NCI-H226 (cell line): ENCODE measurements around the gene FASN.

Experiments used
- DNase-seq: peaks from one replicate; pipeline ENCODE4 v3.0.0-alpha.2; 2015

Gene FASN

DNA sequence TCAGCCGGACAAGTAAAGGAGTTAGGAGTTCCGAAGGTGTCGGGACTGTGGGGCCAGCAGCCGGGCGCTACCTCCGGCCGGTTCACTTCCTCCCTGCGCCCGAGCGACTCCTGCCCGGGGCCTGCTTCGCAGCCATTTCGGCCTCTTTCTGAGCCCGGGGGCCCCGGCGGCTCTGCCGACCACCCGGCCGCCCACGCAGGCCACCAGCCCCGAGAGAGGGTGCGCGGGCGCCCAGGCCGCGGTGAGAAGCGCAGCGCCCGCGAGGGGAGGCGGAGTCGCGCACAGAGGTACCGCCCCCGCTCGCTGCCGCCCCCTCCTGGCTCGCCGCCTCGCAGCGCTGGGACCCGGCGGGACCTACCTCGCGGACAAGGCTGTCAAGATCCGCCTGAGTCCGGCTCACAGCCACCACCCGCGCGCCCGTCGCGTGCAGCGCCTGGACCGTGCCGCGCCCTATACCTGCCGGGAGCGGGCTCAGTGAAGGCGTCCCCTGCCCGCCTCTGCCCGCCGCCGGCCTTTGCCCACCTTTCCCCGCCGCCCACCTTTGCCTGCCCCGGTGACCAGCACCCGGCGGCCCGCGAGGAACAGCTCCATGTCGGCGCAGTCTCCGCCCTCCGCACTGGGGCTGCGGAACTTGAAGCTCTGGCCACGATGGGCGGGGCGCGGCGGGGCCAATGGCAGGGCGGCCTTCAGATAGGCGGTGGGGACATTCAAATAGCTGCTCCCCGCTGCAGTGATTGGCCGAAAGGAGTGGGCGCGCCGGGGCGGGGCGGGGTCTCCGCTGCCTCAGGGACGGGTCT, 60.7 kb downstream of the FASN start, which contains the start of gene DCXR:
Gene DCXR (minus strand): TSS at position 606 of the 797 bp plus-strand sequence. CDS start 15 bp downstream, at position 591.
- peak; percentile 94 for DNase-seq

DNA sequence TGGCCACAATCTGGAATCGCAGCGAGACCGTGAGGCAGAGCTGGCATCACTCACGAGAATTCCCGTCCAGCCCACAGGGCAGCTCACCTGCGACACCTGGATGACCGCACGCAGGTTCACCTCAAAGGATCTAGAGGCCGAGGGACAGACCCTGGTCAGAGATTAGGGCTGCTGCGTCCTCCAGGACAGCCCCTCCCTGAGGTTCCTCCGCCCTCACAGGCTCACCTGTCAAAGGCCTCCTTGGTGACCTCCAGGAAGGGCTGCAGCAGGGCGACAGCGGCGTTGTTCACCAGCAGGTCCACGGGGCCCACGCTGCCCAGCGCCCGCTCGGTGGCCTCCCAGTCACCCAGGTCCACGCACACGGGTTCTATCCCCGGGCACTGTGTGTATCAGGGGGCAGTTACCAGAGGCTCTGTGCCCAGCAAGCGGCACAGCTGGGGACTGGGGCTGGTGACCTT, 61.4 kb downstream of the FASN start:
- no peak for DNase-seq

GRCh38 chr17:82035956-82036633, 61.9 kb downstream of the FASN start:
- no peak for DNase-seq

- DNase-seq: no peak
Observed at GRCh38 chr17:82035488-82035887, 62.5 kb downstream of the FASN start.

- no peak for DNase-seq
Observed at GRCh38 chr17:82034371-82035011, 63.5 kb downstream of the FASN start.

DNA sequence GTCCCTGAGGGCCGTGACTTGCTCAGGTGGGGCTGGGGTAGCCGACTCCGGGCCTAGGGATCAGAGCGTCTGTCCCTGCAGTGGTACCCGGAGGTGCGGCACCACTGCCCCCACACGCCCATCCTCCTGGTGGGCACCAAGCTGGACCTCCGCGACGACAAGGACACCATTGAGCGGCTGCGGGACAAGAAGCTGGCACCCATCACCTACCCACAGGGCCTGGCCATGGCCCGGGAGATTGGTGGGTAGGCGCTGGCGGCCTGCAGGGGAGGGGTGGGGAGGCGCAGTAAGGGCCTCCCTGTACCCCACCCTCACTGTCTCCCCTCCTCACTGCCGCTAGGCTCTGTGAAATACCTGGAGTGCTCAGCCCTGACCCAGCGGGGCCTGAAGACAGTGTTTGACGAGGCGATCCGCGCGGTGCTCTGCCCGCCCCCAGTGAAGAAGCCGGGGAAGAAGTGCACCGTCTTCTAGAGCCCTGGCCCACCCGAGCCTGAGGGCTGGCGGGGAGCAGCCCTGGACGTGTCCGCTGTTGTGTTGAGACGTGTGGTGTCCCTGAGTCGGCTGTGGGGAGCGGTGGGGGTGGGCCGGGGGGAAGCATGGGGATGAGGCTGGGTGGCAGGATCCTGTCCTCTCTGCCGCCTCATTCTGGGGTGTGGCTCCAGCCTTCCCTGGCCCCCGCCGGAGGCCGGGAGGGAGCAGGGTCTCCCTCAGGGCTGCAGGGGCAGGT, 64.5 kb downstream of the FASN start:
- DNase-seq: no peak

- DNase-seq: peak; percentile 35
Observed at GRCh38 chr17:82031885-82032627, 66.0 kb downstream of the FASN start.

- DNase-seq: no peak
Observed at GRCh38 chr17:82031303-82031884, 66.6 kb downstream of the FASN start, which contains the start of gene RAC3. RAC3 (plus strand) TSS chr17:82031678; CDS start chr17:82031762, 84 bp downstream.

GRCh38 chr17:82030470-82031302, 67.3 kb downstream of the FASN start:
- peak; percentile 77 for DNase-seq

DNA sequence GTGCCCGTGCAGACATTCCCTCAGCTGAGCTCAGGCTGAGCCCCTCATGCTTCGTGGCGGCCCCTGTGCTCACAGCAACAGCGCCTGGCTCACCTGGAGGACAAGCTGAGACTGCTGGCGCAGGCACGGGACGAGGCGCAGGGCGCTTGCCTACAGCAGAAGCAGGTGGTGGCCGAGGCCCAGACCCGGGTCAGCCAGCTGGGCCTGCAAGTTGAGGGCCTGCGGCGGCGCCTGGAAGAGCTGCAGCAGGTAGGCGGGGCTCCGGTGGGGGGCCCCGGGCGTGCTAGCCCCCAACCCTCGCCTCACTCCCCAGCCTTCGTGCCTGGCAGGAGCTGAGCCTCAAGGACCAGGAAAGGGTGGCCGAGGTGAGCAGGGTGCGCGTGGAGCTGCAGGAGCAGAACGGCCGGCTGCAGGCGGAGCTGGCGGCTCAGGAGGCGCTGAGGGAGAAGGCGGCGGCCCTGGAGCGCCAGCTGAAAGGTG, 68.0 kb downstream of the FASN start:
- DNase-seq: no peak

DNA sequence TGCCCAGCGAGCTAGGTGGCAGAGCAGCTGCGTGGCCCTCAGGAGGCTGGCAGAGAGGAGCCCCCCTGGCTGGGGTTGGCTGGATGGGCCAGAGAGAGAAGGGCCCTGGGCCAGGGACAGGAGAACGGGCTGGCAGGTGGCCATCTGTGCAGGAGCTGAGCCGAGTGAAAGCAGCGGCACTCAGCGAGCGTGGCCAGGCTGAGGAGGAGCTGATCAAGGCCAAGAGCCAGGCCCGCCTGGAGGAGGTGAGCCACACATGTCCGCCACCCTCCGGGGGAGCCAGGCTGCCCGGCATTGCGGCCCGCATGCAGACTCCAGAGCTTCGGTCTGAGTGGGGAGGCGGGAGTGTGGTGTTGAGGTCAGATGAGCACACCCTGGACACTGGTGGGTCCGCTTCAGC, 68.6 kb downstream of the FASN start:
- DNase-seq: no peak

DNA sequence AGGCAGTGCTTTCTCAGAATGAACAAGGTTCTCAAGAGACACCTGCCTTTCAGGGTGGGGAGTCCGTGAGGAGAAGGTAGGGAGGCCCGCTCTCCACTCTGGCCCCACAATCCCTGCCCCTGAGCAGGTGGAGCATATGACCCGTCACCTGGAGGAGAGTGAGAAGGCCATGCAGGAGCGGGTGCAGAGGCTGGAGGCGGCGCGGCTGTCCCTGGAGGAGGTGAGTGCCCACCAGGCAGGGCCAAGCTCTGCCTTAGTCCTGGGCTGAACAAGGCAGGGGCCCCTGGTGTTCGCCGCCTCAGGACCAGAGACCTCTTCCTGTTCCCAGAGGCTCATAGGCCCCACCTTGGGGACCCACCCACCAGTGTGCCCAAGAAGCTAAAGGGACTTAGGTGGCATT, 69.1 kb downstream of the FASN start:
- no peak for DNase-seq
